Fibroblast of lung (primary cell): Measurements from ENCODE around the gene FAM193A. TPM values are rescaled to one million over a fixed set of nuclear protein-coding genes. Genes with fewer than 3 reads are reported as not detected.

Experiments
- DNase-seq, 2 donors: peaks; one replicate each; pipeline versions ENCODE4 v3.0.0 to v3.0.0-alpha.2; 2010; ENCODE audit warnings: low read depth in 2 of 2
- H2AFZ ChIP-seq: 2 replicates; pipeline ENCODE4 v1.5.1; 2012; ENCODE audit warnings: low read length, control low read depth, inconsistent platforms
- H3K27ac ChIP-seq: 2 replicates; pipeline ENCODE4 v1.5.1; 2011; ENCODE audit warnings: low read length, control low read depth; ENCODE audit not compliant: insufficient read depth
- H3K27me3 ChIP-seq: 2 replicates; pipeline ENCODE4 v1.5.1; 2011; ENCODE audit warnings: mild to moderate bottlenecking, low read length; ENCODE audit not compliant: control insufficient read depth, insufficient read depth
- H3K36me3 ChIP-seq: 2 replicates; pipeline ENCODE4 v1.5.1; 2011; ENCODE audit warnings: low read length; ENCODE audit not compliant: control insufficient read depth, insufficient read depth
- H3K4me1 ChIP-seq: 2 replicates; pipeline ENCODE4 v1.5.1; 2011; ENCODE audit warnings: low read length; ENCODE audit not compliant: control insufficient read depth, insufficient read depth; ENCODE audit errors: extremely low read depth
- H3K4me2 ChIP-seq: 2 replicates; pipeline ENCODE4 v1.5.1; 2011; ENCODE audit warnings: low read length, control low read depth; ENCODE audit not compliant: insufficient read depth; ENCODE audit errors: extremely low read depth
- H3K4me3 ChIP-seq, 4 experiments: fragments of 200-600 bp in 1 of 4; sonication (generic) in 1 of 4; replicated peaks in 1 of 4; 2 replicates each; pipeline ENCODE4 v1.5.1; 2011 to 2016; ENCODE audit warnings: low read length in 4 of 4, low read depth in 3 of 4, mild to moderate bottlenecking in 3 of 4, control low read depth in 2 of 4, inconsistent platforms in 1 of 4, mixed read lengths in 1 of 4; ENCODE audit not compliant: insufficient read depth in 1 of 4; ENCODE audit errors: control extremely low read depth in 1 of 4
- H3K79me2 ChIP-seq: 2 replicates; pipeline ENCODE4 v1.5.1; 2012; ENCODE audit warnings: mild to moderate bottlenecking, low read length, inconsistent platforms; ENCODE audit not compliant: control insufficient read depth, insufficient read depth
- H3K9ac ChIP-seq: 2 replicates; pipeline ENCODE4 v1.5.1; 2011; ENCODE audit warnings: mild to moderate bottlenecking, low read length, control low read depth; ENCODE audit not compliant: insufficient read depth
- H3K9me3 ChIP-seq: 2 replicates; pipeline ENCODE4 v1.5.1; 2012; ENCODE audit warnings: low read depth, low read length; ENCODE audit not compliant: control insufficient read depth, insufficient read depth
- H4K20me1 ChIP-seq: 2 replicates; pipeline ENCODE4 v1.5.1; 2011; ENCODE audit warnings: low read length; ENCODE audit not compliant: control insufficient read depth, insufficient read depth; ENCODE audit errors: extremely low read depth
- CTCF ChIP-seq, 2 donors: IDR thresholded peaks in 1 of 2; conservative IDR thresholded peaks in 1 of 2; 1 replicate in 1 of 2; 2 replicates in 1 of 2; pipeline ENCODE4 v1.5.1; 2011 to 2012; ENCODE audit warnings: low read length in 2 of 2, control low read depth in 1 of 2, inconsistent platforms in 1 of 2, low read depth in 1 of 2, mild to moderate bottlenecking in 1 of 2
- EZH2 ChIP-seq: IDR thresholded peaks from 2 replicates; pipeline ENCODE4 v1.5.1; 2012; ENCODE audit warnings: low read length, control low read depth, mild to moderate bottlenecking; ENCODE audit errors: missing control alignments
- polyA plus RNA-seq, 2 donors: library from polyadenylated mRNA; depleted of rRNA in 1 of 2; stranded (reverse) in 1 of 2; unstranded in 1 of 2; fragments of >200 nt; gene quantifications; 2 replicates each; pipeline ENCODE4 v1.2.1, GENCODE V29; 2011 to 2012; ENCODE audit warnings: missing spikeins in 1 of 2
- total RNA-seq: library from RNA; depleted of rRNA; stranded (reverse); fragments of >200 nt; gene quantifications from 2 replicates; pipeline ENCODE4 v1.2.1, GENCODE V29; 2014

FAM193A gene
- total and polyA plus RNA-seq, 2 donors (not counting 1 experiment from before 2014, with no cell fraction given) = 5.6 to 10.9 TPM

- H3K4me1 ChIP-seq = no peaks in the 10 kb centered on the region
- H2AFZ ChIP-seq = no peak overlapping the region
- peaks cover 2% of the 10 kb centered on the region for H4K20me1 ChIP-seq
- H3K36me3 ChIP-seq = peaks cover 2% of the 10 kb centered on the region
- H3K27me3 ChIP-seq = no peaks in the 10 kb centered on the region
- no peak overlapping the region for H3K4me2 ChIP-seq
- H3K9me3 ChIP-seq = no peaks in the 10 kb centered on the region
- no peak overlapping the region for H3K27ac ChIP-seq
- no peak for DNase-seq
- TF ChIP-seq EZH2 (no peak), CTCF (conservative IDR thresholded peaks at IDR 0.05 in 1 of 2, IDR thresholded peaks at IDR 0.05 in 1 of 2; ENCODE audit: low read depth in 1 of 2, low read length in 2 of 2) (no peak)
- no peak overlapping the region for H3K4me3 ChIP-seq
- H3K79me2 ChIP-seq = peaks cover 84% of the 10 kb centered on the region
- H3K9ac ChIP-seq = no peak overlapping the region
These were observed 35.6 kb downstream of the FAM193A start for GRCh38 chr4:2572076-2572475.

- H4K20me1 ChIP-seq = peaks cover 2% of the 10 kb centered on the region
- H3K4me1 ChIP-seq = no peaks in the 10 kb centered on the region
These were observed 36.4 kb downstream of the FAM193A start for GRCh38 chr4:2572866-2573265.

GRCh38 chr4:2574009-2574408, 37.6 kb downstream of the FAM193A start:
- peaks cover 2% of the 10 kb centered on the region for H3K36me3 ChIP-seq
- H3K27ac ChIP-seq = no peak overlapping the region
- H3K4me1 ChIP-seq = no peaks in the 10 kb centered on the region
- no peak overlapping the region for H2AFZ ChIP-seq
- DNase-seq = no peak
- H3K9ac ChIP-seq = no peak overlapping the region
- H3K9me3 ChIP-seq = no peaks in the 10 kb centered on the region
- H3K27me3 ChIP-seq = no peaks in the 10 kb centered on the region
- H4K20me1 ChIP-seq = peaks cover 2% of the 10 kb centered on the region
- peaks cover 87% of the 10 kb centered on the region for H3K79me2 ChIP-seq
- no peak overlapping the region for H3K4me2 ChIP-seq
- TF ChIP-seq EZH2 (no peak), CTCF (conservative IDR thresholded peaks at IDR 0.05 in 1 of 2, IDR thresholded peaks at IDR 0.05 in 1 of 2; ENCODE audit: low read depth in 1 of 2, low read length in 2 of 2) (no peak)
- H3K4me3 ChIP-seq = no peak overlapping the region

More at GRCh38 chr4:2572866-2573265, 36.4 kb downstream of the FAM193A start:
- no peak for DNase-seq
- TF ChIP-seq CTCF (conservative IDR thresholded peaks at IDR 0.05 in 1 of 2, IDR thresholded peaks at IDR 0.05 in 1 of 2; ENCODE audit: low read depth in 1 of 2, low read length in 2 of 2) (no peak), EZH2 (no peak)
- no peak overlapping the region for H3K4me2 ChIP-seq
- H3K27me3 ChIP-seq = no peaks in the 10 kb centered on the region
- H3K27ac ChIP-seq = no peak overlapping the region
- H3K9me3 ChIP-seq = no peaks in the 10 kb centered on the region
- peaks cover 2% of the 10 kb centered on the region for H3K36me3 ChIP-seq
- peaks cover 84% of the 10 kb centered on the region for H3K79me2 ChIP-seq
- no peak overlapping the region for H2AFZ ChIP-seq
- no peak overlapping the region for H3K9ac ChIP-seq
- no peak overlapping the region for H3K4me3 ChIP-seq
